GM18526 (cell line): ENCODE results near the gene TSC22D3.
A peak's percentile ranks its signal among the peaks of the same experiment; 100 is the strongest.

Experiments used
- POLR2A ChIP-seq: IDR thresholded peaks from 3 replicates; pipeline ENCODE4 v1.6.1; 2011; ENCODE audit not compliant: insufficient read length; ENCODE audit errors: extremely low read depth

Gene TSC22D3

DNA sequence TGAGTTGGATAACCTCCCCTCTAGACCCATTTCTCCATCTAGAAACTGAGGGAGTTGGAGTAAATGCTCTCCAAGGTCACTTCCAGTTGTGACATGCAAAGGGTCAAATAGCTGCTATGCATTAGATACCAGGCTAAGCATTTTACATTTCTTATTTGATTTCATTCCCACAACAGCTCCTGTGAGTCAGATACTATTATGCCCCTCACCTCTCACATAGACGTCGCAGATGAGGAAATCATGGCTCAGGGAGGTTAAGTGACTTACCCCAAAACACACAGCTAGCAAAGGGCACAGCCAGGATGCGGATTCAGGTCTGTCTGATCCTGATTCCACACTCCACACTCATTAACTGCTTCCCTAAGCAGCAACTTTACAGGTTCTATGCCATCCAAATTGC is 89.6 kb downstream of the TSC22D3 start:
- no peak for TF ChIP-seq POLR2A

DNA sequence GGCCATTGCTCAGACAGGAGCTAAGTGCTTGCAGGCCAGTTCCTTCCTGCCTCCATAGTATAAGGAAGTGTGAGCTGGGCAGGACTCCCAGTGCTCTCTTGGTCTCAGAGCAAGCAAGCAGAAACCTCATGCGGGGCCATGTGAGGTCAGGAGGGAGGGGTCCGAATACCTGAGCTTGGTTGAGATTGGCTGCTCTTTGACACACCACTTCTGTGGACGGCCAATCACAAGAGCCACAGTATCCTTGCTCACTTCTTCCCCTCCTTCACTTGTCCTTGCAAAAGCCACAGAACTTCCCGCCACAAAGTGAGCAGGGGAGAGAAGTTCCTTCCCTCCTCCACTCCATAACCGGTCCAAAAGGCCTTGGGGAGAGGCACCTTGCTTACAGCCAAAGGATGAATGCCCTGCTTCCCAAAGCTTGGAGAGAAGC is 90.6 kb downstream of the TSC22D3 start:
- no peak for TF ChIP-seq POLR2A

DNA sequence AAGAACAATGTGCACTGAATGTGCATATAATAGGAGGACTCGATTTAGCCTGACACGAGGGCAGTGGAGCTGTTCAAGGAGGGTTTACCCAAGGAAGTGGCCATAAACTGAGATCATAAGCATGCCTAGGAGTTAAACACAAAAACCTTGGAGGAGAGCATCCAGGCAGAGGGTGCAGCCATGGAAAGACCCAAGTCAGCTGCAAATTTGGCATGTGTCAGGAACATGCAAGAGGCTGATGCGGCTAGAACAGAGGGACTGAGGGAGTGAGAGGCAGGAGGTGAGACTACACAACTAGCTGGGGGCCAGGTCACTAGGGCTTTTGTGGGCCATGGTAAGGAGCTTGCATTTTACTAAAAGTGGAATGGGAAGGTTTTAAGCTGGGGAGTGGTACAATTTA is 91.7 kb downstream of the TSC22D3 start:
- TF ChIP-seq POLR2A = no peak

DNA sequence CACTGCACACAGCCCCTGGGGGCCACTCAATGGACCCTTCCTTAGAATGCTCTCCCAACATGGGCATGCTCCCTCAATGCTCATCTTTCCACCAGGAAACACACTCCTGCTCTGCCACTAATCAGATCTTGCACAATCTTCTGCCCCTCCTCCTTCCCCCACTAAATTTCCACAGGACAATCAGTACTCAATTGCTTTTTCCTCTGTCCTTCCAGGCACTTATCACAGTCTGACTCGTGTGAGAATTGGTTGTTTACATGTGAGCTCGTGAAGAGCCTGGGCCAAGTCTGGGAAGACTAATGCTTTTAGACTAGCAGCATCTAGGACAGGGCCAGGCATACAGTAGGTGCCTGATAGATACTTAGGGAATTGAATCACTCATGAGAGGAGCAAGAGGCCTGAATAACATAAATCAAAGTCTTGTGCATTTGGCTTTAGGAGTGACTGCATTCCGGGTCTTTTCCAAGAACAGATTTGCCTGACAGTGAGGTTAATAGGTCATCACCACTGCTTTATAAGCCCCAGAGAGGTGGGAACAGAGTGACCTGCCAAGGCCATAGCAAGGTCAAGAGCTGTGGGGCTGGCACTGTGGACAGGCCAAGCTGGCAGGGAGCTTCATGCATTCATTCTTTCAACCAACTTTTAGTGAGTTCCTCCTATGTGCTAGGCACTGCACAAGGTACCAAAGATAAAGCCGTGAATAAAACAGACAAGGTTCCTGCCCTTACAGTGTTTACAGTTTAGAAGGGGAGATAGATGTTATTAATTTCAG is 92.3 kb downstream of the TSC22D3 start:
- TF ChIP-seq POLR2A = no peak

DNA sequence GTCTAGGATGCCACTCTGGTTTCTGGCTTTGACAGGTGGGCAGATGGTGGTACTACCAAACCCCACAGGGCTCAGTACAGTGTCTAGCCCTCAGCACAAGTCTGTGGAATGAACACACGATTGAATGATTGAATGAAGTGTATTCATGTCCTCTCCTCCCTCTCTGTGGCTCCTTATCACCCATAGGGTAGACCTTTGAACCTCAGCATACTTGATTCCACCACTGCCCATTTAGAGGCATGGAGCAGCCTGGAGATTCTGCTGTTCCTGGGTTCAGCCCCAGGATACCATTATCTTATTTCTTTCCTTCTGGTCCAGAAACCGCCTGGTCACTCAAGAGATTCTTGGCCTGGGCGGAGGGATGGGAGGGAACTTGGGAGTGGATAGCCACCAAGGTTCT is 93.3 kb downstream of the TSC22D3 start:
- TF ChIP-seq POLR2A = no peak

DNA sequence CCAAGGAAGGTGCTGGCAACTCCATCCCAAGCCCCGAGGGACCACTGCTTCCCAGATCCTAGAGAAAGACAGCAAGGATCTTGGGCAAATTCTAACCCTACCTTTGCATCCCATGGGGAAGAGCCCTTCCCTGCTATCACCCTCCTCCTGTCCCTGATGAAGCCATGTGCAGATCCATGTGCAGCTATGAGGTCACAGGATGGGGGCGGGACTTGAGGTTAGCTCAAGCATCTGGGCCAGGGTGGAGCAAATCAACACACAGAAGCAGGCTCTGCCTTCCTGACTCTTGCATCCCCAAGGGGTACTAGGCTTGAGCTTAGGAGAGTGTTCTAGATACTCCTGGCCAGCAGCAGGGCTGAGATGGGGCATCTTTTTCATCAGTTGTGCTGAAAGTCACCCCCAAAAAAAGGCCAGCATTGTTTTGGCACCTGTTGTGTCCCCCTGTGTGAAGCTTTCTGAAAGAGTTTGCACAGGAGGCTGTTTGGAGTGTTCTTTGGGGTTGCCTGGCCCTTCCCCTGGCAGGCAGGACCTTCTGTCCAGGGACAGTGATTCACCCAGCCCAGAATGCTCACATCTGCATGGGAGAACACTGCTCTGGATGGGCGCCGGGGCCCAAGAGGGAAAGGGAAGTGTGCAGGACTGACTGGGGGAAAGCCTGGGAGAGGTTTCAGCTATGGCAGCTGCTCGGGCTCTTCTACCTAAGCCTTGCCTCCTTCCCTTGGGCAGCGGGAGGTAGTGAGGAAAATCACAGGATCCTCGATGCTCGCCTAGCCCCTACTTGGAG is 96.4 kb downstream of the TSC22D3 start:
- no peak for TF ChIP-seq POLR2A

DNA sequence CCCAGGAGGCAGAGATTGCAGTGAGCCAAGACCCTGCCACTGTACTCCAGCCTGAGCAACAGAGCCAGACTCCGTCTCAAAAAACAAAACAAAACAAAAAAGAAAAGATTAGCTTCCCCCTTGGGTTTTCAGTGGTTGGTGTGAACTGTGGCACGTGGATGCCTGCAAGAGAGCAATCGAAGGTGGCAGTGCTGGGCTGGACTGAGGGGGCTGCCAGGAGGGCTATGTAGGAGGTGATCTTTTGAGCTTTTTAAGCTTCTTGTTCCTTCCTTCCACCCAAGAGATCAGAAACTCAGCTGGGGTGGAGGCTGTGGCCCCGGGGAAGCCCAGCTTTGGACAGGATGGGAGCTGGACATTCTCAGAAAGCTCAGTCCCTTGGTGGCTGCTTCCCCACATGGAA is 97.7 kb downstream of the TSC22D3 start:
- TF ChIP-seq POLR2A = no peak

DNA sequence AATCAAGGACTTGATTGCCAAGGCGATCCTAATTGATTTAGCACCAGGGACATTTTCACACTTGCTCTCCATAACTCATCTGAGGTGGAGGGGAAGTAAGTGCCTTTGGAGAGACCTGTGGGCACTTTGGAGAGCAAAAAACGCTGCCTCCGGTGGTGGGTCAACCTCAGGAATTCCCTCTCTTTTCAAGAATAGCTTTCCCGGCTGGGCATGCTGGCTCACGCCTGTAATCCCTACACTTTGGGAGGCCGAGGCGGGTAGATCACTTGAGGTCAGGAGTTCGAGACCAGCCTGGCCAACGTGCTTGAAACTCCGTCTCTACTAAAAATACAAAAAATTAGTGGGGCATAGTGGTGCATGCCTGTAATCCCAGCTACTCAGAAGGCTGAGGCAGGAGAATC is 98.1 kb downstream of the TSC22D3 start:
- TF ChIP-seq POLR2A = no peak

DNA sequence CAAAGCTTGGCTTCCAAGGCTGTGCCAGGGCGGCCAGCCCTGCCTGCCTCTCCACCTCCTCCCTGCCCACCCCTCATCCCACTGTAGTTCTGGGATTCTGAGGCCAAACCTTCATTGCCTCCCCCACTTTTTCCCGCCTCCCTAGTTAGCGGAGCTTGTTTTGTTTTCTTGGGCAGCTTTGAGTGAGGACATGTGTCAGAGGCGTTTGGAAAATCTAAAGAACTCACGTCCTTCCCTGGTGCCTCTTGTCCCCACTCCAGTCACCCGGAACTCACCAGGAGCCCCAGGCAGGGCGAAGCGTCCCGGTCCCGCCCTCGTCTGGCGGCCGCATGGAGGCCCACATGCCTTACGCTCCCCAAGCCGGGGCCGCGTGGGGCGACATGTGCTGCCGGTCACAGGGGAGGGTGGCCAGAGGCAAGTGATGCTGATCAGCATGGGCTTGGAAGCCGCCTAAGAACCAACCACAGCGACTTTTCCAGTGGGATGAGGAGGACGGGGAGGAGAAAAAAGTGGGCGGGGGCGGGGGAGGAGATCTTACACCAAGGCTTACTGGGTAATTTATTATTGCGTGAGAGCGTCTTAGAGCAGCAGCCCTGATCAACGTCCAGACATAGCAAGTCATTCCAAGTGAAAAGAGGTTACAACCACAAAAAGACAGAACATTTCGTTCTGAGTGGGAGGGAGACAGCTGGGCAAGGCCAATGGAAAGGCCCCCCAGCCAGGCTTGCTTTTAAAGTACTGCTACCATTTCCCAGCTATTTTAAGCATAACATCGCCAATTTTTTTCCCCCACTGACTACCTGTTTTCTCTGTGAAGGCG is 98.8 kb downstream of the TSC22D3 start:
- peak; percentile 33 for TF ChIP-seq POLR2A

DNA sequence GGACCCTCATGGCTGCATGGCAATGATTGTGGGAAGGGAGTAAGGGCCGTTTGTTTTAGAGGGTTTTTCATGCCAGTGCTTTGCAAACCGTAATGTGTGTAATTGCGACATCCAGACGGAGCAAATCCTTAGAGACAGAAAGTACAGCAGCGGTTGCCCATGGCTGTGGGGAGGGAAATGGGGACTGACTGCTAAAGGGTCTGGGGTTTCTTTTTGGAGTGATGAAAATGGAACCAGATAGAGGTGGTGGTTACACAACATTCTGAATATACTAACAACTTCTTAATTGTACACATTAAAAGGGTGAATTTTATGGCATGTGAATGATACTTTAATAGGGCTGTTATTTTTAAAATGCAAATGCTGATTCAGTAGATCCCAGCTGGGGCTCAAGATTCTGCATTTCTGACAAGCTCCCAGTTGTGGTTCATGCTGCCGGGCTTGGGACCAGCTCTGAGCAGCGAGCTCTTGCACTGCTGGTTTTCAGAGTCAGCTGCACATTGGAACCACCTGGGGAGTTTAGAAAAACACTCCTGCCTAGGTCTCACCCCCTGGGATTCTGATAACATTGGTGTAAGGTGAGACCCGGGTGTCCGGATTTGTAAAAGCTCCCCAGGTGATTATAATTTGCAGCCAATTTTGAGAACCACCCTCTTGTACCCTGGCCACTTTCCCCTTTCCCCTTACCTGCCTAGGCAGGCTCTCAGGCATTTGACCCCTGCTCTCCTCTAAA is 99.6 kb downstream of the TSC22D3 start:
- no peak for TF ChIP-seq POLR2A

DNA sequence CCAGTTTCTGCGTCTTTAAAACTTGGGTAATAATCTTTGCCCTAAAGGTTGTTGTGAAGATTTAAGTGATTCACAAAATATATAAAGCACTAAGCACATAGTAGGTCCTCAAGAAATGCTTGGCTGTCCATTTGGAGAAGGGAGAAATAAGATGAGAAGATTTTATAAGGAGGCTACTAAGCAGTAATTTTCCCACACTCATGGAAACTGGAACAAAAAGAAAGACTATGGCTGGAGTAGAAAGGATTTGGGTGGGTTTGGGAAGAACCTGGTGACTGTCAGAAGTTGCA is 100.3 kb downstream of the TSC22D3 start:
- no peak for TF ChIP-seq POLR2A

DNA sequence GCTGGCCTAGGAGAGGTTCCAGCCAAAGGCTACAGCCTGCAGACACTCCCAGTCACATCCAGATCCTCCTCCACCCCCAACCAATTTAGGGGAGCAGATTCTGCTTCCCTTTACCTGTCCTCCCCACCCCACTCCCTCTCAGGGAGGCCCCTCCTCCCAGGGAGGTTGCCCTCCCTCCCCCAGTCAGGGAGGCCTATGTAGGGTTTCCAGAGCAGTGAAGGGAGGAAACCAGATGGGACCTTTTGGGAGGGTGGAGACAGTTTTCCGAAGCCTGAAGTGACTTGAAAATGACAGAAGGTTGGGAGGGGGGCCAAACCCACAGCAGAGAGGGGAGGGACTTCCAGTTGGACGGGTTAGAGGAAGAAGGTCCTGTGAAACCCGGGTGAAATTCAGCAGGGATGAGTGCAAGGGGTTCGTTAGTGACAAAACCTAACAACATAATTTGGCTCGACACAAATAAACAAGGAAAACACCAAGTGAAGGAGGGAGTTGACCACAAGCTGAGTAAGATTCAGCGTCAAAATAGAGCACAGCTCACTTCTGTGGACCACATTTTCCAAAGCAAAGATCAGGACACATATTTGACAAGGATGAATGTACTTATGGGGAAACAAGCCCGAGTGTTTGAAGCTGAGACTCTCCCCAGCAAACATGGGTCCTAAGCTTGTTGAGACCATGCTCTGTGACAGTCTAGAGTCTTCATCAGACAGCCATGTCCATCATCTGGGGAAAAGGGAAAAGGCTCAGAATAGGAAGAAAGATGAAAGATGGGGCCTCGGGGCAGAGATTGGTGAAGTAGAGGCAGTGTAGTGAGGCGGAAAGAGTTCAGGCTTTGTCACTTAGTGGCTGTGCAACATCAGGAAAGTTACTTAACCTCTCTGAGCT is 100.9 kb downstream of the TSC22D3 start:
- no peak for TF ChIP-seq POLR2A

DNA sequence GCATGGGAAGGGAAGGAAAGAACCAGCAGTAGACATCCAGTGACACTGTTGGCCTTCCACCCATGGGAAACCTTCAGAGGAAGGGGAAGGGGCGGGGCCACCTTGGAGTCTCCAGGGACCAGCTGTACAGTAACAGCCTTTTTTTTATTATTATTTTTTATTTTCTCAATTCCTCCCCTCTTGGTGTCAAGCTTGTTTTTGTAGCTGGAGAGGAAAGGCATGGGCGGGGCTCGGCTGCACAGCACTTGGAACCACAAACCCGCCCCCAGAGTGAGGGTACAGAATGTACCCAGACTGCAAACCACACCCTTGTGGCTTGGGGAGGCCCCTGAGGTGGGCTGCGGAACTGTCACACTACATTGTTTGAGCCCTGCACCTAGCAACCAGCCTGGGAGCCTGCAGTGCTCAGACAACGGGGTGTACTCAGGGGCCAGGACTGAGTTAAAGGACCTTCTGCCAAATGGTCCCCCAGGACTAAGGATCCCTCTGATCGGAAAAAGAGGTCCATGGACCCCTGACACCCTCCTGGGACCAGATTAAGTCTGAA is 101.6 kb downstream of the TSC22D3 start:
- TF ChIP-seq POLR2A = no peak

DNA sequence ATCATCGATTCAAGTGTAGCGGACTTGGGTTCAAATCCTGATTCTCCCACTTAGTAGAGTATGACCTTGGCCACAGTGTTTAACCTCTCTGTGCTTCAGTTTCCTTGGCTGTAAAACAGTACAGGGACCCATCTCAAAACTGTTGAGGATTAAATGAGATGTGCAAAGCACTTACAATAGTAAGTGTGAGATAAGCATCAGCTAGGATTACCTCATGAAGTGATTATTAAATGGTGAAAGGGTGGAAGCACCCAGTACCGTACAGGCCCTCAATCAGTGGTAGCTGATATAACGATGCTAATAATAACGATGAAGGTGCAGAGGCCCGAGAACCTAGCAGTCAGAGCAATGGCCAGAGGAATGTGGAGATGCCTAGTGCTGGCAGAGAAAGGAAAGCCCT is 102.2 kb downstream of the TSC22D3 start:
- no peak for TF ChIP-seq POLR2A

DNA sequence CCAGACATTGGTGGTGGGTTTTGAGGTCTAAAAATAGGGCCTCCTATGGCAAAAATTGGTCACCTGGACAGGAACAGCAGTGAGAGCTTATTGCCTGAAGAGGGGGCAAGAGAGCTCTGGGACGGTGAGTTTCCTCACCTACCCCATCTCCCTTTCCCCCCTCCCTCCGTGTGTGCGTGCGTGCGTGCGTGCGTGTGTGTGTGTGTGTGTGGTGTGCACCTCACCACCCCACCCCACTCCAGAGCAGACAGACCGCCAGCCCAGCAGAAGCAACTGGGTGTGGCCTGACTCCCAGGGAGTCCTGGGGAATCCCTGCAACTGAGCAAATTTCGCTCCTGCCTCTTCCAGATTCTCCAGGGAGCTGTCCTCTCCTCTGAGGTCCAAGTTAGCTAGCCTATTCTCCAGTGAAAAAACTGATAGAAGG is 102.6 kb downstream of the TSC22D3 start:
- no peak for TF ChIP-seq POLR2A
